GM19463 (cell line): Measurements from ENCODE around the gene HIVEP3.
A peak's percentile ranks its signal among the peaks of the same experiment; 100 is the strongest.

Experiments
- ATAC-seq: cut with Tn5 transposase; IDR thresholded peaks from one replicate; pipeline ENCODE4 v1.9.1; 2021; ENCODE audit warnings: mild to moderate bottlenecking, moderate library complexity; ENCODE audit not compliant: unreplicated experiment

Gene HIVEP3

DNA sequence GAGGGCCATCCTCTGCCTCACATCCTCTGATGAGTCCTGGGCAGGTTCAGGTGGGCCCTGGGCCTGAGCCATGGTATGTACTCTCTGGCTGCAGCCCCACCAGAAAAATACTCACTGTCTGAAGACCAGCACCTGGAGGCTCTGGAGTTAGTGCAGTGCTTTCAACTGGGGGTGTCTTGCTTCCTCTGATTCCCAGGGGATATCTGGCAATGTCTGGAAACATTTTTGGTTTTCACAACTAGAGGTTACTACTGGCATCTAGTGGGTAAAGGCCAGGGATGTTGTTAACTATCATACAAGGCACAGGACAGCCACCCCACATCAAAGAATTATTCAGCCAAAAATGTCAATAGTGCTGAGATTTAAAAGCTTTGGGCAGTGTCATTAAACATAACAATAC is 152.7 kb downstream of the HIVEP3 start:
- no peak for ATAC-seq

DNA sequence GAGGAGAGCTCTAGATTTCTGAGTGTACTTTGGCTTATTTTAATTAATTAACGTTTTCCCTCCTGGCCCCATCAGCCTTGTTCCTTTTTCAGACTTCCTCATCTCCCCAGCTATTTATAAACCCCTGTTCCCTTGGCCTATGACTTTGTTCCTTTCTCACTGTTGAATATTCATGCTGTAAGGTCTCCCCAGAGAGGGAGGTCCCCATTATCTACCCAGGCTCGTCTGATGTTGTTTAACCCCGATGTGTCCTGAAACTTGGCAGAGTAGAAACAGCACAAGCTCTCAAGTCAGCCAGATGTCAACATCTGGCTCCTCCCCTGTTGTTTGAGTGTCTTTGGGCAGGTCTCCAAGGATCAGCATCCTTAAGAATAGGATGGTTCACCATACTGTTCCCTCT is 153.6 kb downstream of the HIVEP3 start:
- no peak for ATAC-seq

DNA sequence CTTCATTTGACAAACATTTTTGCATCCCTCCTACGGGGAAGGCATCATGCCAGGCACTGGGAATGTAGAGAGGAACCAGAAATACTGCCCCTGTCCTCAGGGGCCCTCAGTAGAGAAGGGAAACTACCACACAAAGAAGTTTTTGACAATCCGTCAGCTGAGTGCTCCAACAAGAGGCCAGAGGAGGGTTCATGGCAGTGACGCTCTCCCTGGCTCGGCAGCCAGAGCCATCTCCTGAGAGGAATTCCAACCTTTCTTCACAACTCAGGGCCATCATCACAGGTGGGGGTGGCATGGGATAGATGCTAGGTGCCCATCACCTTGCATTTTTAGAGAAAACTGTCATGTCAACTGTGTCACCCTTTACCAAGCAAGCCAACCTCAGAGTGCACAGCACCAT is 154.1 kb downstream of the HIVEP3 start:
- ATAC-seq = no peak

- no peak for ATAC-seq
Measured at GRCh38 chr1:41762777-41763176, 155.9 kb downstream of the HIVEP3 start.

DNA sequence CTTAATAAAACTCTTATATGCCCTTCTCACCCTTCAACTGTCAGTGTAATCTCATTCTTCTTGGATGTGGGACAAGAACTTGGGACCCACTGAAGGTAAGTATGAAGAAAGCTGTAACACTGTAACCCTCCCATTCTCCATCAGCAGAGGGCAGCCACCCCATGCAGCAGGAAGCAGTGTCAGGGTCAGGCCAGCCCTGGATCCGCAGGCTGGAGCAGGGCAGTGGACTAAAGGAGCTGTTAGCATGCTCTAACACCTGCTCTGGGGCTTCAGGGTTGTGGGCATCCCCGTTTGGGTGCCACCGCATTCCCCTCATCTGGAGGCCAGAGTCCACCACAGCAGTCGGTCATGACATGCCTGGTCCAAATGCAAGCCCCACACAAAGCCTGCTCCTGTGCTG is 156.5 kb downstream of the HIVEP3 start:
- ATAC-seq = no peak

- ATAC-seq = no peak
Measured at GRCh38 chr1:41758904-41759548, 159.7 kb downstream of the HIVEP3 start.

DNA sequence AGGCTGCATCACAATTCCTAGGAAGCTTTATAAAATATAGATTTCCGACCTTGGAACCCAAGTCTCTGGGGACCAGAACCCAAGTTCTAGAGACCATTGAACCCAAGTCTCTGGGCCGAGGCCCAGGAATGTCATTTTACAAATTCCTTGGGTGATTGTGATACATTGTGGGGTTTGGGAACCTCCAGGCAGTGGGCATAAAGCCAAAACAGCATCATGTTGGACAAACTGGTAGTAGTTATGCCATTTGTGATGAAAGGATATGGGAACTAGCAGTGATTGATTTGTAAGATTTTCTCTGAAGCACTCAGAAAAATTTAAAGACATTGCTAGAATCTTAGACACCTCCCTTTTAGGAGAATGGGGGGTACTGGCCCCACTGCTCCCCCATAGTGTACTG is 160.2 kb downstream of the HIVEP3 start:
- no peak for ATAC-seq

DNA sequence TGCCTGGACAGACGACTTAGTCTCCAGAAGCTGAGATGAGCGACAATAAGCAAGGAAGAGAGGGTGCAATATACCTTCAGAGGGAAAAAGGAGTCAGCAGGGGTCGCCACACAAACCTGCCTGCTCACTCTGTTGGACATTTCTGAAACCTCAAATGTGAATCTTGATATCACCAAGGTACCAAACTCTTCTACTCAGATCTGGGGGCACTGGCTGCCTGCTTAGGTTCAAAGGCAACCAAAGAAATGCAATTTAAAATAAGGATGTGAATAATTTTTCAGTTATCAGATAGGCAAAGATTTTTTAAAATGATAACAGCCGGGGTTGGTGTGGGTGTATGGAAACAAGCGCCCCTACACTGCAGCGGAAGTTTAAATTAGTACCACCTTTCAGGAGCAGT is 164.2 kb downstream of the HIVEP3 start:
- ATAC-seq = no peak

DNA sequence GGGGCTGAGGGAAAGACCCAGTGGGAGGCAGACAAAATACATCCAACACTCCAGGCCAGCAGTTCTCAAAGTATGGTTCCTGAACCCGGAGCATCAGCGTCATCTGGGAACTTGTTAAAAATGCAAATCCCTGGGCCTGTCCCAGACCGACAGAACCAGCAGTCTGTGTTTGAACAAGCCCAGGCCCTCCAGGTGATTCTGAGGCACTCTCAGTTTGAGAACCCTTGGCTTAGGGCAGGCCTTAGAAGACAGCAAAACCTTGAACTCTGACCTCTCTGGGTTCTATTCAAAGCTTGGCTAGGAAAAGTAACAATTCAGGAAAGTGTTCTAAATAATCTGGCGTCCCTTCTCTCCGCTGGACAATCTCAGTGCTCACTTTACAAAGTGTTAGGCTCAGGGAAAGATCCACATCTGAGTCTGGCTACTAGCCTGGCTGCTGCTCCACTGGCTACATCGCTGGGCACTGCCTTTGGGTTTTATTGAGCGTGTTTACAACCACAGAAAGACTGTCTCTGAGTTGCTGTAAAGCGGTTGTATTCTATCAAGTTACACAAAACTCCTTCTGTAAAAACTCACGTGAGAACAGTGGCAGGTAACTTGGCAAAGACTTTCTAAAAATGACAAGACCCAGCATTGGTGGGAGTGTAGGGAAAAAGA is 166.1 kb downstream of the HIVEP3 start:
- ATAC-seq = peak; percentile 25

GRCh38 chr1:41751804-41752513 is 166.8 kb downstream of the HIVEP3 start:
- peak; percentile 47 for ATAC-seq

DNA sequence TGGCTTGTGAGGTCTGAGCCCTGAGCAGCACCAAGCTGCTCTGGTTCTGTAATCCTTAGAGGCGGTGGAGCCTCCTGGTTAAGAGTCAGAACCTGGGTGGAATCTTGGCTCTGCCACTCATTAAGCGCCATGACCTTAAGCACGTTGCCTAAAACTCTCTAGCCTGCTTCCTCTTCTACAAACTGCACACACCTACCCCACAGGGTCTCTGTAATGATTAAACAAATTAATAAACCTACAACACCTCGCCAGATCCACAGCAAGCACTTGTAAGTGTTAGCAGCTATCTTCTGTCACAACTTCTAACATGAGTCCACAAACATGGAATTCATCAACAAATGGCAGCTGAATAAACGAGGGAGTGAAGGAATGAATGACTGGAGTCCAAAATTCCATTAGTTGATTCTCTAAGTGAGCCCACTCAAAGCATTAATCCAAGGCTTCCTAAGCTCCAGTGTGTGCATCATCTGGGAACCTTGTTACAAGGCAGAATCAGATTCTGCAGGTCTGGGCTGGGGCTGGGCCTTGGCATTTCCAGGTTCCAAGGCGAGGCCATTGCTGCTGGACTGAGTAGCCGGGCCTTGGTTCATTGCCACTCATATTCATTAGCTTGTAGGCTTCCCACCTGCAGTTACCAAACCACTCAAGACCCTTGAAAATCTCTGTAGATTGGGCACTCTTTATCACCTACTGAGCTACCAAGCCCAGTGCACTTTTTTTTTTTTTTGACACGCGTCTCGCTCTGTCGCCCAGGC is 168.6 kb downstream of the HIVEP3 start:
- no peak for ATAC-seq

DNA sequence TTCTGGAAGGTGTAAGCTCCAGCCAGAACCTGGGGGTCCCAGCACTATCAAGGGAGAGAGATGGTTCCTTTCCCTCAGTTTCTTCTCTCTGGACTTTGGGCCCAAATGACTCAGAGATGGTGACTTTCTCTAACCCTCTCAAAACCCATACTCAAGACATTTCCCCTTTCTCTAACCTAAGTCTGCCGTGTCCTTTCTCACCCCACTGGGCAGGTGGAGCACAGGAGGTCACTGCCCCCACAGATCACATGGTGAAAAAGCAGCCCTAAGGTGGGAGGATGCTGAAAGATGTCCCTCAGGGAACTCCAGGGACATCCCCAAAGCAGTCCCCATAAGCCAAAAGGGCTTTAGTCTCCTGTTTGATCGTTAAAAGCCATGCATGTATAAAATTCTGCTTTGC is 173.7 kb downstream of the HIVEP3 start:
- ATAC-seq = peak; percentile 65

DNA sequence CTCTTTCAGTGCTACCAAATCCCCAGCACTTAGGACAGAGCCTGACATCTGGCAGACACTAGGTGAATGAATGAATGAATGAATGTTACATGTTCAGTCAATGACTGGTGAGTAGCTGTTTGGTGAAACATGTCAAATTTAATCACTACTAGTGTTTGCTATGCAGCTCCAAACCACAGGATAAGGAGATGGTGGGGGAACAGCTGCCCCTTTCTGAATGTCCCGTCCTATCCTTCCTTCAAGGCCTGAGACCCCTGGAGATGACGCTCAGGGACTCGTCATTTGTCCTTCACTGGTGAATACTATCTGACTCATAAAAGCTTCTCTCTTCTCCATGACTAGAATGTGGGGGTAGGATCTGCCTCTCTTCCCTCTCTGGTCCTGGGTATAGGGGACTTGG is 175.4 kb downstream of the HIVEP3 start:
- ATAC-seq = no peak

DNA sequence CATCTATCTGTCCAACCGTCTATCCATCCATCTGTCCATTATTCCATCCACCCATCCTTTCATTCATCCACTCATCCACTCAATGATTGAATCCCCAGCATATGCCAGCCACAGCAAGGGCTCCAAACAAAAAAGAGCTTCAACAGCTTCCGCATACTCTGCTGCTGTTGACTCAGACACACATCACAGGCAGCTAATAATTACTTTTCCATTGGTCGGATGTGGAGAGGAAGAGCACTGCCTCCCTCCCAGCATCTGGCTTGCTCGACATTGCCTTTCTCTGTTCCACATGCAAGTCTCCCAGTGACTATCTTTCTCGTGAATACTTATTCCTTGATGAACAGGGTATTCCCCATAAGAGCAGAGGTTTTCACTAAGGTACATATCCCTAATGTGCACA is 176.5 kb downstream of the HIVEP3 start:
- ATAC-seq = no peak

- no peak for ATAC-seq
Measured at GRCh38 chr1:41741244-41741643, 177.5 kb downstream of the HIVEP3 start.

DNA sequence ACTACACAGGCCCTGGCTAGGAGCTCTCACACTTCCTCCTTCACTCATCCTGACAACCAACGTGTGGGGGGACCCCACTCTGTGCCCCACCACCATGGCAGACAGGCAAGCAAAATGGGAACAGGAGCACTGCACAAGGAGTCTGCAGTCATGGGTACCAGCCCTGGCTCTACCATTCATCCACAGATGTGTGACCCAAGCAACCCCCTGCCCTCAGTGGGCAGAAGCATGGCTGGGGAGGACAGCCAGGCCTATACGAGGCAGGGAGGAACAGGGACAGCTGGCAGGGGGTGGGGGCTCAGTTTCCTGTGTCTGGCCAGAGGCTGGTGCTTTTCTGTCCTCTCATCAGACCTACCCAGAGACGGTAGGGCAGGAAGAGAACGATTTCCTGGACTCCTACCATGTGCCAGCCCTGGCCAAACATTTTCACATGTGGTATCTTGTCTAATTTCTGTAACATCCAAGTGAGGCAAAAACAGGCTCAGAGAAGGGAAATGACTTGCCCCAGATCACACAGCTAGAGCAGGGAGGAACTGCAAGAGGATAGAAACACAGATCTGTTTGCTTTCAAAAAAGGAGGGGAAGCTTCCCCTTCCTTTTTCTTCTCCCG is 178.0 kb downstream of the HIVEP3 start:
- no peak for ATAC-seq

- no peak for ATAC-seq
Measured at GRCh38 chr1:41740058-41740457, 178.7 kb downstream of the HIVEP3 start.

GRCh38 chr1:41739061-41739955 is 179.4 kb downstream of the HIVEP3 start:
- ATAC-seq = peak; percentile 66

- ATAC-seq = no peak
Measured at GRCh38 chr1:41738475-41738874, 180.2 kb downstream of the HIVEP3 start.

DNA sequence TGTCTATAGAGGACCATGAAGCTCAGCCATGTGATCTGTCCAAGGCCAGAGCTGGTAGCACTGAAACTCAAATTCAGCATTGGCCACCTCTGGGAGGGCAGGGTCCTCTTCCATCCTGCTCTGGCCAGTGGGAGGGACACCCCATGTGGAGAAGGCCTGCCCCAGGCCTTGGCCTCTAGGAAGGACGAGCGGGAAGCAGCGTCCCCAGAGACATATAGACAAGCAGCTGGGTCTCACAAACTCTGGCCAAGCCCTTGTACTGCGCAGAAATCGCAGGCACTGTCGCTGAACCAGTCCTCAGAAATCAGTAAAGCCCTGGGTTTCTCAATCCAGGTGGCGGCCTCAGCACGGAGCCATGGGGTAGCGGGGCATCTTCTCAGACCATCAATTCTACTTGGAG is 180.7 kb downstream of the HIVEP3 start:
- no peak for ATAC-seq
